Activated T-helper 1 cell treated with Interleukin-2 at 50 U/mL for 16 hours (primary cell): Measurements from ENCODE around the gene TNRC6B.

Source experiments
- DNase-seq: peaks from one replicate; pipeline ENCODE4 v3.0.0-alpha.2; 2020; ENCODE audit warnings: low read depth

Gene TNRC6B

DNA sequence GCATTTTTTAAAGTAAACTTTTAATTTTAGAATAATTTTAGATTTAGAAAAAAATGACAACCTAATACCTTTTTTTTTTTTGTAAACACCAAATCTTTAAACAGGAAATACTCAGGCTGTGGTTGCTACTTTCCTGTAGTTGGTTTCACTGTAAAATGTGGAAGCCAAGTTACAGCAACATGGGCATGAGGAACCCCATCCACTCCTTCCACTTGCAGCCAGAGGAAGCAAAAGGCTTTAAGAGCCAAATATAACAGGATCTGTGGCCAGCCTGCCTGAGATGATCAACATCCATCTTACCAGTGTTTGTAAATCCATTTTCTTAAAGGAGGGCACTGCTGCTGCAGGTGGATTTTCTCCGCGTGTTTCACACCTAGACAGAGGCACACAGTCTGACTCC, 66.2 kb downstream of the TNRC6B start:
- no peak for DNase-seq

DNA sequence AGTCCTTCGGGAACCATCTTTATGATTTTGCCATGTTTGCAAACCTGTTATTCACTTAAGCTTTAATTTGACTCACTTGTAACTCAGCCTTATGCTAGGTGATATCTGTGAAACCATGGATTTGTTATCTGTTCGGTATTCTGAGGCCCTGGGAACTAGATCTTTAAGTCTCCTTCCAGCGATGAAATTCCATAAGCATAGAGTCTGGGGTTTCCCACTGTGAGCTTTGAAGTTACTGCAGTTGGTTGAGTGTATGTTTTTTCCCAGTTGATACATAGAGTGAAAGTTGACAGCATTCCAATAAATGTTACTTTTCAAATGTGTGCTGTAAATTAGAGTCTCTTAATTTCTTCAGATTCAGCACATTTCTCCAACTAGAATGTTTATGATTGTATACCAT, 66.9 kb downstream of the TNRC6B start:
- no peak for DNase-seq

DNA sequence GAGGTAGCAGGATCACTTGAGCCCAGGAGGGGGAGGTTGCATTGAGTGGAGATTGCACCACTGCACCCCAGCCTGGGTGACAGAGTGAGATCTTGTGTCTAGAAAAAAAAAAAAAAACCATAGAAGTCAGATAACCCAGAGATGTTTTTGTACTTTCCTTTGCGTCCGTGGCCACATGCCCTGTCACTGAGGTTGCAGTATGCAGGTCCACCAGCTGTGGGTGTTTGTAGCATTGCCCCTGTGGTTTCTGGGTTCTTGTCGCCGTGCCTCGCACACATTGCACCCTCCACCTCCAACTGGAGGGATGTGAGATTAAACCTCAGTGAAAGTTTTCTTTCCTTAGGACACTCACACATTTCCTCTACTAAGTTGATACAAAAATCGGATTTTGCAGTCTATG, 70.3 kb downstream of the TNRC6B start:
- DNase-seq = peak; percentile 45

DNA sequence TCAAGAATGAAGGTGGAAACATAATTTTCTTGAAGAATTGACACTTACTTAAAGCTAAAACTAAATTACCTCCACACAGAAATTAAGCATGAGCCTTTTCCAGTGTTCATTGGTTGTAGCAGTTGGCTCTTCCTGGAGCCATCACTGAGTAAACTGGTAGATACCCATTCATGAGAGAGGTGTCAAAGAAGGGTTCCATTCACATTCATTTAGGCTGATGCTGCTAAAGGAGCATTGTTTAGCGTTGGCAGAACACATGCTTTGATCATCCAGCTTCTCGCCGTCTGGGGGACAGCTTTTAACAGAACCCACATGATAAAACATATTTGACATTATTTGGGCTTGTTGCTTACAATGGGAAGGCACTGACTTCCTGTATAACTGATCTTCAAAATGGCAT, 71.6 kb downstream of the TNRC6B start:
- DNase-seq = no peak

DNA sequence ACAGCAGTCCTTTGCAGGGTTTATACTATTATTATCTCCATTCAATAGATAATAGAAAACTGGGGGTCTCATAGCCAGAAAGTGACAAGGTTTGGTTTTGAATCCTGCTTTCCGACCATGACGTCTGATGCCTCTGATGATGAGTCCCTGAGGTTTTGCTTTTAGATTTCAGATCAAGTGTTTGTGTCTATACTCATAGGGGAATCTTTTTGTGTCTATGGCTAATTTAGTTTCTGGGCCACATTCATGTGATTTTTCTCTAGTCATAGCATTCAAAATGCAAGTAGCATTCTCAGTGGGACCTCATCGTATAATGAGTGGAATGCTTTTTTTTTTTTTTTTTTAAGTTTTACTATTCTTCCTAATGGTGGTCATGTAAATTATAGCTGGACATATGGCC, 72.9 kb downstream of the TNRC6B start:
- DNase-seq = no peak

DNA sequence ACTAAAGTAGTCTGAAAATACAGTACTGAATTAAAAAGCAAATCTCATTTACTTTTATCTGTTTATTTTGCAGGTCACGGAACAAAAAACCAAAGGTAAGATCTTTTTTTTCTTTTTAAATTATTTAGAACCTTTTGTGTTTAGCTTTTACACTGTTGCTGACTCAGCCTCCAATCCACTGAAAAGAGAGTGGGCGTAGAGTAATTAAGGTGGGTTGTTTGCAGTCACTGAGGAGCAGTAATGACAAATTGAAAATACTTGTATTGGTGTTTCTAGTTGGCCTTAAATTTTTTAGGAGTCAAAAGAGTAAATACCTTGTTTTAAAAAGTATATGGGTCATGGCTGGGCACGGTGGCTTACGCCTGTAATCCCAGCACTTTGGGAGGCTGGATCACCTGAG, 73.4 kb downstream of the TNRC6B start:
- DNase-seq = no peak

DNA sequence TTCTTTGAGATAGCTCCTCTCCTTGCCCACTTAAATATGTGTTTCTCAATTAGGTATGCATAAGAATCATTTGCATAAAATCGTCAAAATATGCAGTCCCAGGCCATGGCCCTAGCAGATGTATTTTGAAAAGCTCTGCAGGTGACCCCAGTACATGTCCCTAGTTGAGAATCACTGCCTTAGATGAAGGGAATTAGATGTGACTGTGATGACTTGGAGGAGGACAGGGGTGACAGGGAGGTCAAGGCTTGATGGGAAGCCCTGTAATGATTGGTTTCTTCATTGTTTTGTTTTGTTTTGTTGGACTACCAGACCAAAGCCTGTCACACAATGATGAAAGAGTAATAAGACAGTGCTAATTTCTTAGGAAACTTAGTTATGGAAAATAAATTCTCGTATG, 74.4 kb downstream of the TNRC6B start:
- DNase-seq = no peak

DNA sequence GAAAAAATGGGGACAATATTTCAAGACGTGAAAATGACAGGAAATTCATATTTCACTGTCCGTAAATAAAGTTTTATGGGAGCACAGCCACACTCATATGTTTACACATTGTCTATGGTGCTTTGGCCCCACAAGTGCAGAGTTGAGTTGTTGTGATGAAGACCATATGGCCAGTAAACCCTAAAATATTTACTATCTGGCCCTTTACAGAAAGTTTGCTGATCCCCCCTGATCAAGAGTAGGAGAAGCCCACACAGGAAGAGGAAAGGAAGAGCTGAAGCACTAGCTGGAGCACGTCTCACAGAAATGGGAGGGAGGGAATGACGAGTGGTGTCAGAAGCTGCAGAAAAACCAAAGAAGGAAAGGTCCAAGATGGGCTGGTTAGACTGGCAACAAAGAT, 78.8 kb downstream of the TNRC6B start:
- no peak for DNase-seq

DNA sequence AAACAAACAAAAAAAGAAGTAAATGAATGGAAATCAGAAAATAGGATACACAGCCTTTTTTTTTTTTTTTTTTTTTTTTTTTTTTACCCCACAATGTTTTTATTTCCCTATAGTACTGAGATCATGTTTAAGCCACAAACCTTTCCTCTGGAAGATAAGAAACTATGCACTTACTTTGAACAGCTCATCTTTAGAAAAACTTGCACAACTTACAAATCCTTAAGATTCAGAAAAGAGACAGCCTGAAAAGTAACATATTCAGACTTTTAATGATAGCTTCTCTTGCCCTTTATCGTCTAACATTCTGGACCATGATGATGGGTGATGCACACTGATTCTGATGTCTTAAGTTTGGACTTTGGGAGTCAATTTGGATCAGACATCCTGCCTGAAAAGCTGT, 80.3 kb downstream of the TNRC6B start:
- no peak for DNase-seq

DNA sequence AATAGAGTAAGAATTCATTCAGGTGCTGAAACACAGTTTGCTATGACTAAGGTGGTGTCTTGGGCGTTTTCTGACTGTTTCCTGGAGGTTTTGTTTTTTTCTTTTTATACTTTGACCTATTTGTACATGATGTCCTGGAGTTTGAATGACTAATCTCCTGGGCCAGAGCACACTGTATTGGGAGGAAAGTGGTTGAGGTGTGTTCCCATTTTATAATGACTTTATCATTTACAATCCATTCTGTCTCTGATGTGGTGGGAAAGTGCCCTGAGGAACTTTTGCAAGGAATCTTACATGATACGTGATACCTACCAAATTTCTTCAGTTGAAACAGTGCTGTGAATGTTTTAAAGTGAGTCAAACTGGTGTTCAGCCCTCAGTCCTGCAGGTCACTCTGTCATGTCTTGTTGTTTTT, 80.8 kb downstream of the TNRC6B start:
- DNase-seq = no peak

DNA sequence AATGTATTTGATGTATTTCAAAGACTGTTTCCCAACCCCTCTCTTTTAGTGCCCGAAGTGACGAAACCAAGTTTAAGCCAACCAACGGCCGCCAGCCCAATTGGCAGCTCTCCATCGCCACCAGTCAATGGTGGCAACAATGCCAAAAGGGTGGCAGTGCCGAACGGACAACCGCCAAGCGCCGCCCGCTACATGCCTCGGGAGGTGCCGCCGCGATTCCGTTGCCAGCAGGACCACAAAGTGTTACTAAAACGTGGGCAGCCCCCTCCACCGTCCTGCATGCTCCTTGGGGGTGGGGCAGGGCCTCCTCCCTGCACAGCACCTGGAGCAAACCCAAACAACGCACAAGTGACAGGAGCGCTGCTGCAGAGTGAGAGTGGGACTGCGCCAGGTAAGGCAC, 84.1 kb downstream of the TNRC6B start:
- DNase-seq = no peak

DNA sequence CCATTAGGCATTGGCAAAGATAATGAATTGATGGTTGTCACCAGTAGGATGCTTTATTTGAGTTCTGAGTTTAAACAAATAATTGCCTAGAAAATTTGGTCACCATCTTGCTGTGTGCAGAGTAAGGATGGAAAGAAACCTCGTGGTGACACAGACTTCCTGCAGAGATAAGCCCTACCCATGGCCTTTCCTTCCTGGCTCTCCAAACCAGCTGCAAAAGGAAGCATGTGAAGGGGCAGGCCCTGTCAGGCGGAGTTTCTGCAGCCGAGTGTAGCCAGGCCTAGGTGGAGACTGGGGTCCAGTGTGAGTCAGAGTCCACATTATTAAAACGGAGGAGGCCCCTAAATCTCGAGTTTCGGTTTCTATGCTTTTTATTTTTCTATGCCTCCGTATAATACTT, 85.5 kb downstream of the TNRC6B start:
- no peak for DNase-seq

DNA sequence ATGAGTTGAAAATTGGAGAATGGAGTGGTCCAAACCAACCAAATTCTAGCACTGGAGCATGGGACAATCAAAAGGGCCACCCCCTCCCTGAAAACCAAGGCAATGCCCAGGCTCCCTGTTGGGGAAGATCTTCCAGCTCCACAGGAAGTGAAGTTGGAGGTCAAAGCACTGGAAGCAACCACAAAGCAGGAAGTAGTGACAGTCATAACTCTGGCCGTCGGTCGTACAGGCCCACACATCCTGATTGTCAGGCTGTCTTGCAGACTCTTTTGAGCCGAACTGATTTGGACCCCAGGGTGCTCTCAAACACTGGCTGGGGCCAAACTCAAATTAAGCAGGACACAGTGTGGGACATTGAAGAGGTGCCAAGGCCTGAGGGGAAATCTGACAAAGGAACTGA, 88.1 kb downstream of the TNRC6B start:
- DNase-seq = no peak

DNA sequence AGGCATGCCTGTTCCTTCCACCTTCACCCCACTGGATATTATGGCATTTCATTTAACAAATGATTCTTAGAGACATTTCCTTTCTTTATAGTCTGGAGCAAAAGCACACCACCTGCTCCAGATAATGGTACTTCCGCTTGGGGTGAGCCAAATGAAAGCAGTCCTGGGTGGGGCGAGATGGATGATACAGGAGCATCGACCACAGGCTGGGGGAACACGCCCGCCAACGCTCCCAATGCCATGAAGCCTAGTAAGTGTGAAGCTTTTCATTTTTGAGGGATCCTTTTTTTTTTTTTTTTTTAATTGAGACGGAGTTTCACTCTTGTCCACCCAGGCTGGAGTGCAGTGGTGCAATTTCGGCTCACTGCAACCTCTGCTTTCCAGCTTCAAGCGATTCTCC, 92.3 kb downstream of the TNRC6B start:
- DNase-seq = no peak

DNA sequence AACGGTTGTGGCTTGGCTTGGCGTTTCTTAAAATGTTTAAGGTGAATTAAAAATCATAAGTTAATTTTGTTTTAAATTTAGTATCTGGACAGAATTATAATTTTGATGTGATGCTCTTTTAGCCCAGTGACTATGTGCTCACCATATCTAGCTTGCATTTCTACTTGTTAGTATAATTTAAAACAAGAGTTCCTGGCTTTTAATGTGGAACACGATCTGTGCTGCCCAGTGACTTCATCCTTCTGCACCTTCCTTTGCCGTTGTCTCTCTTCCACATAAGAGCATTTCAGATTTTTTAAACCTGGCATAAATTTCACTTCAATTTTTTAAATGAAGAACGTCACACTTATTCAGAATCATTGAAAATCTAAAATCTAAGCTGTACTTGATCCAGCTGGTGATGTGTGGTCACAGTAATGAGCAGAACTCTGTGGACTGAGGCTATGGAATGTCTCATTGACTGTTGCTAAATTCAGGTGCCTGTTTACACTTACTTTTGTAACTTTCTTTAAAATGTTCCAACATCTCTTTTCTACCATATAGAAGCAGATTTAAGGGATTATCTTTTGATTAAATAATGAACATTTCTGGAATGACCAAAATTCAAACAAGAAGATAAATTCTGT, 93.1 kb downstream of the TNRC6B start:
- no peak for DNase-seq

DNA sequence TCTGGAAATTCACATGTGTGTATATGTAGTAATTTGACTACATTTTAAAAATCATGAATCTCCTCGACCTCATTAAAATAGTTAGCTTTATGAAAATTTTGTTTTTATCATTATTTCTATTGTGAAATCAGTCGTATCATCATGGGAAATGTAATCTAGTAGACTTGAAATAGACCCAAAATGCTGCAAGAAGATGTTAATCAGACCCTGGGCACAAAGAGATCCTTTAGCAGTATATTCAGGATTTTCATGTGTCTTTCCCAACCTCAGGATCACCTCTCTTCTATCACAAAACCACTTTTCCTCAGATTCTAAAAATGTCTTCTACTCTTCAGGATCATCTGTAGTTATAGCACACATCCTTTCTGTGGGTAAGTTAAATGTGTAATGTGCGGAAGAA, 93.7 kb downstream of the TNRC6B start:
- DNase-seq = no peak

DNA sequence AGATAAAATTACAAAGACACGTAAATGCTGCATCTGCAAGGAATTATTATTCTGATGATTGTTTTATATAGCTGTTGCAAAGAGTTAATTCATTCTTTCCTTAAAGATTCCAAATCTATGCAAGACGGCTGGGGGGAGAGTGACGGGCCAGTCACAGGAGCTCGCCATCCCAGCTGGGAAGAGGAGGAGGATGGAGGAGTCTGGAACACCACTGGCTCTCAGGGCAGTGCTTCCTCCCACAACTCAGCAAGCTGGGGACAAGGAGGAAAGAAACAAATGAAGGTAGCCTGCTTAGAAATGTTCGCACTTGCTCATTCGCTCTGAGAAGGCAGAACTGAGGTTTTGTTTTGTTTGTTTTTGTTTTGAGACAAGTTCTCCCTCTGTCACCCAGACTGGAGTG, 95.6 kb downstream of the TNRC6B start:
- no peak for DNase-seq

DNA sequence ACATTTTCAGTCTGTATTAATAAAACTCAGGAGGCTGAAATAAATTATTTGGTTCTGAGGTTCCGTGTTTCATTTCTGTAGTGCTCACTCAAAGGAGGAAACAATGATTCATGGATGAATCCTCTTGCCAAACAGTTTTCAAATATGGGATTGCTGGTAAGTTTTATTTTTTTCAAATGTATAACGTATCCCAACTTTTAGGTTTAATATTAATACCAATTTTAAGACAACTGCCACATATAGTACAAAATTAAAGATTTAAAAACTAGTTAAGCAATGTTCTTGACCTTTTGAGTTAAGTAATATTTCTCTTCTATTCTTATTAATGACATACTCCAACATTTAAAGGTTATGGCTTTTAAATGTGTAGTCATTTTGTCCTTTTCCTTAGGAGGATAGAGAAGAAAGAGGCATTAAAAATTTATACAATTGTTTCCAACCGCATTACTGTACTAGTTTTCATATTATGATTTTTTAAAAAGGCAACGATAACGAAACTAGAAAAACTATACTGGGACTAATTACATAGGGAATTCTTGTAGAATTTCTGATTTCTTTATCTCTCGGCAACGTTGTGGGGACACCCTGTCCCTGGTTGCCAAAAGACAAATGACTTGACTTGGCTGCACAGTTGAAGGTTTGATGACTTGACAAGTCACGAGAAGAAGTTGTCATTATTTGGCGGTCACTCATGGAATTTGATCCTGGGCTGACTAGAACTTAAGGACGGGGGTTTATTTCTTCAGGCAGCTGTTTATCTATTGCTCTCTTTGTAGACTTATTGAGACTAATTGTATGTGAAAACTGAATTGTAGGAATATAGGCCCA, 99.5 kb downstream of the TNRC6B start:
- no peak for DNase-seq

DNA sequence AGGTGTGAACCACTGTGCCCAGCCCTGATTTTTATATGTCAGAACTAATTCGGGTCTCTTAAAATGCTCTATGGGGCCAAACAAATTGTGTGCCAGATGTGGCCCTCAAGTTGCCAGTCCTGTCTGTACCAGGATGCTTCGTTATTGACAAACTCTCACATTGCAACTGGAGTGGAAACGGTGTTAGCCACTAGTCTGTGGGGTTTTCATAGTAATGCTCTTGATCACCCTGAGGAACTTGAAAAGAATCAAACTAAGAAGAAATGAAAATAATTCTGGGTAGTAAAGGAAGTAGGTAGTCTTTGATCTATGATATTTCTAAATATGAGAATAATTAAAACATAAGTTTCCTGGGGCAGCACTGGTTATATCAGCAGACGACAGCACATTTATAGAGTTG, 101.3 kb downstream of the TNRC6B start:
- no peak for DNase-seq

DNA sequence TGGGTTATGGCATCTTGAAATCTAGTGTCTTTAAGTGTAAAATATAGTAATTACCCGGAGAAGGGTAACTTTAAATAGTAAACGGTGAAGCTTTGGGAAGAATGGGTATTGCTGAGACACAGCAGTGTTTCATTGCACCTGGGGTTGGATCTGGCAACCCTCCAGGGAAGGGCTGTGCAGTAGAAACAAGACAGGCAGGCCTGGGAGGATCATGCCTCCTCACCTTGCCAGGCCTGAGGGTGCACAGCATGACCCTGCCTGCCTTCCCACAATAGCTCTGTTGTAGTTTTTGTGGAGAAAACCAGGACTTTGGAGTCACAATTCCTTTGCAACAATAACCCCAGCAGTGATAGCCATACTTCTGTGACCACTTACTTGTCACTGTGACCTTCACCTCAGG, 104.0 kb downstream of the TNRC6B start:
- no peak for DNase-seq

DNA sequence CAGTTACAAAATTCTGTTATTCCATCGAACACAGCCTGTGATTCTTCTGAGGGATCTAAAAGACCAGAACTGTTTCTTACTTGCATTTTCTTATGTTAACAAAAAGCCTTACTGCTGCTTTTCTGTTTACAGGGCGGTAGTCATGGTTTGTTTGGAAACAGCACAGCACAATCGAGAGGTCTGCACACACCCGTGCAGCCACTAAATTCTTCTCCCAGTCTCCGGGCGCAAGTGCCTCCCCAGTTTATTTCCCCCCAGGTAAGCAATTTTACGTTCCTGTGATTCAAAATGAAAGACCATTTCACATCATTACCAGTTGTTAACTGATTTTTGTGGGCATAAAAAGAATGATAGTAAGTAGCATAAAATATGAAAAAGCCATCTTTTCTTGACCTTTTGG, 107.8 kb downstream of the TNRC6B start:
- DNase-seq = no peak

DNA sequence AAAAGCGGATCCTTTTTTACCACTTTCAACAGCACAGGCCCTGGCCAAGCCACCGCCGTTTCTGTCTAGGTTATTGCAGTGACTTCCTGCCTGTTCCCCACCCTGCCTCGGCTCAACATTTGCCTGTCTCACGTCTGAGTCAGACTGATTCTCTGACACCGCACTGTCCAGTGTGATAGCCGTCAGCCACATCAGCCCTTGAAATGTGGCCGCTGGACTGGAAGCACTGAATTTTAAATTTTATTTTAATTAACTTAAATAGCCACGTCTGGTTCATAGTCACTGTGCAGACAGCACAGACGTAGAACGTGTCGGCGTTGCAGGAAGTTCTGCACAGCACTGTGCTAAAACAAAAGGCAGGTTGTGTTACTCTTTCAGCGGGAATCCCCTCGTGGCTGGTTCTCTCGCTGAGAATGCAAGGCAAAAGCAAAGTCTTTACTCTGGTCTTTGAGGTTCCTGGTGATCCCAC, 112.3 kb downstream of the TNRC6B start:
- peak; percentile 46 for DNase-seq

DNA sequence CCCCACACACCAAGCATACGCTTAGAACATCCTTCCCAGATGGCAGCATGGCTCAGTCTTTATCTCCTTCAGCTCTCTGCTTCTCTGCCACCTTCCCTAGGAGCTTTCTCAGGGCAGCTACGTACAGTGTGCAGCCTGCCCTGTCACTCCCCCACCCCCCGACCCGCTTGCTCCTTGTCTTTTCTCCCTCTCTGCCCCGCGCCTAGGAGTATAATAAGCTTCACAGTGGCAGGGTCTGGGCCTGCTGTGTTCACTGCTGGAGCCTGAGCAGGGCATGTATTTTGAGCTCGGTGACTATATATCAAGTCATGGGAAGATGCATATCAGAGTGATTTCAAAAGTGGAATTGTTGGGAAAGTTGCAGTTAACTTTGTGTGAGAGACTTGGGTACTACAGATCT, 112.8 kb downstream of the TNRC6B start:
- DNase-seq = no peak

DNA sequence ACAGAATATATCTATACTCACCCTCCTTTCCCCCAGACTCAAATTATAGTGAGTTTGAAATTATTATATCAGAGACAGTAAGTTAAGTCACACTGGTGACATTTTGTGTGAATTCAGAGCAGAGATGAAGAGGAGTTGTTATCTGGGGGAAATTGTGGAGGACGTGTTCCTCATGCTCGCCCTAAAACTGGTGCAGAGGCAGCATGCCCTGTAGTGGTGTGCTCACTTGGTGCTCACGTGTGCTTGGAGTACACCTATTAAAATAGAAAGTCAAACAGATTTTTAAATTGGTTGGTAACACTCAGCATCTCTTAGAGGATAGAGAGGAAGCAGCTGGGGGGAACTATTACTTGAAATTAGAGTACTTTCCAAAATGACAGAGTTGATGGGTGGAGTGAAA, 117.0 kb downstream of the TNRC6B start:
- DNase-seq = no peak
